HG03354 (cell line): ENCODE data around the gene PRELID1.

Experiments
- ATAC-seq: cut with Tn5 transposase; IDR thresholded peaks from one replicate; pipeline ENCODE4 v1.9.1; 2021; ENCODE audit warnings: mild to moderate bottlenecking; ENCODE audit not compliant: unreplicated experiment, poor library complexity, severe bottlenecking

The PRELID1 gene

GRCh38 chr5:177311723-177312648, 8.4 kb downstream of the PRELID1 start, which contains the start of gene MXD3:
Gene MXD3 (minus strand): TSS chr5:177311898. CDS start chr5:177311830, 68 bp downstream.
- peak; percentile 75 for ATAC-seq

- ATAC-seq = peak; percentile 33
Measured at GRCh38 chr5:177312649-177313181, 9.1 kb downstream of the PRELID1 start.

DNA sequence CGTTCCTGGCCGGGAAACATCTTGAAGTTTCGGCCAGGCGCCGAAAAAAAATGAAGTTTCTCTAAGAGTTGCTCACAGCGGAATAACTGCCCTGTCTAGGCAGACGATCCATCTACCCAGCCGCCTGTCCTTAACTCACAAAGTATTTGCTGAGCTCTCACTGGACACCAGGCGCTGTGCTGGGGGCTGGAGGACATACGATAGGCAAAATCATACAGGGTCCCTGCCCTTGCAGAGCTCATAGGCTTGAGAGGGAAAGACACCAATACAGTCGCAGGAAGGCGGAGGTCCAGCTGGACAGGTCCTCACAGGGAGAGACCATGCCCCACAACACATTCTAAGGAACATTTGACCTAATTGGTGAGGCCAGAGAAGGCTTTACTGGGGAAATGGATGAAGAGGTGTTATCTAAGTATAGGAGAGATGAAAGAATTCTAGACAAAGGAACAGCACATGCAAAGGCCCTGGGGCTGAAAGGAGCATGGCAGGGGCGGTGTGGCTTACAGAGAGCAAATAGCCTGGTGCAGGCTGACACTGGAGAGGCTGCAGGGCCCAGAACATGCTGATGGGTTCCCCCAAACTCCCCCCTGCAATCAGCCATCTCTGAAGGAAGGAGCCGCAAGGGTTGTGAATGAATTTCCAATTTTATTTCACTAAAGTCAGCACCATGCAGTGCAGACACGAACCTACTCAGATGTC, 10.1 kb downstream of the PRELID1 start:
- no peak for ATAC-seq

GRCh38 chr5:177314376-177315342, 11.1 kb downstream of the PRELID1 start:
- ATAC-seq = no peak

- no peak for ATAC-seq
Measured at GRCh38 chr5:177315411-177315810, 11.8 kb downstream of the PRELID1 start.

- ATAC-seq = no peak
Measured at GRCh38 chr5:177316005-177316404, 12.4 kb downstream of the PRELID1 start.

- no peak for ATAC-seq
Measured at GRCh38 chr5:177317959-177318377, 14.4 kb downstream of the PRELID1 start.

GRCh38 chr5:177319913-177320588, 16.5 kb downstream of the PRELID1 start:
- no peak for ATAC-seq

DNA sequence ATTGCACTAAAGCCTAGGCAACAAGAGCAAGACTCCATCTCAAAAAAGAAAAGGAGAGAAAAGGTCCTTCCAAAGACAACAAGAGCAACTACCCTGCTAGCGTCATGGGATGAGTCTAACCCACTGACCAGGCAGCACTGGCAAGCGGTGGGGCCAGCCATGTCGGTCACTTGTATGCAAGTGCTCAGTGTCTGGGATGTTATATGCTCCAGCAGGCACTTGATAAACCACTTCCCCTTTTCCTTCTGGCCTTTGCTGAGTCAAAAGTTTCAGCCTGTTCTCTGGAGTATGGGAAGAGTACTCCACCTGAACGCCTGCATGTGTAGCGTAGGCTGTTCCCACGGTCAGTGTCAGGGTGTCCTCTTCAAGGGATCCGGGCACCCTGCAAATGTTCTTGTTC, 17.3 kb downstream of the PRELID1 start:
- ATAC-seq = no peak

- no peak for ATAC-seq
Measured at GRCh38 chr5:177325868-177326381, 22.3 kb downstream of the PRELID1 start.

DNA sequence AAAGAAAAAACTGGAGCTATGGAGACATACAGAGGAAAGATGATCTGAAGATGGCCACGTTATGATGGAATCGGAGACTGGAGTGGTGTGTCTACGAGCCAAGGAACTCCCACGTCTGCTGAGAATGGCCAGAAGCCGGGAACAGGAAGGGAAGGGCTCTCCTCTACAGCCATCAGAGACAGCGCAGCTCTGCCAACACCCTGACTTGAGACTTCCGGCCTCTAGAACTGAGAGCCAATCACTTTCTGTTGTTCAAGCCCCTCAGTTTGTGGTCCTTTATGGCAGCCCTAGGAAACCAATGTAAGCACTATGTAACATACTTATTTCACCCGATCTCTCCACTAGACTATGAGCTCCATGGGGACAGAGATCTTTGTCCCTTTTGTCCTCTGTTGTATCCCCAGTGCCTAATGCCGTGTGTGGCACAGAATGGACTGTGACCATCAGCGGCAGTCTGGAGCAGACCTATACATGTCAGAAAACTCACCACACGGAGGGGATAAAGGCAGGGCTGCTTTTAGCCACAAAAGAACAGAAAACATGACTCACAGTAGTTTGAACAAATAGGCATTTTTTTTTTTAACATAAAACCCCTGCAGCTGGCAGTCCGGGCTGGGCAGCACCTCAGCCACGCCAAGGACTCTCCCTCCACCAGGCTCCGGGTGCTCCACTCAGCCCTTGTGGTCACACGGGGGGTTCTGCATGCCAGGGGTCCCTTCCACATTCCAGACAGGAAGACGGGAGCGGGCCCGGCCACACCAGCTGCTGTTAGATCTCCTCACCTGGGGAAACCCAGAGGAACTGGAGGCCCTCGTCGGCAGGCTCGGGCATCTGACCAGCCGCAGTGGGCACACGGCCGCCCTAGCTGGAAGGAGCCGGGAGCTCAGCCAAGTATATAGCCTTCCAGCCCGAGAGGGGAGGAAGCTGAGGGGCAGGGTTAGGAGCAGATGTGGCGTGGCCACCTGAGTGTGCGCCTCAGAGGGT, 24.2 kb downstream of the PRELID1 start:
- no peak for ATAC-seq

DNA sequence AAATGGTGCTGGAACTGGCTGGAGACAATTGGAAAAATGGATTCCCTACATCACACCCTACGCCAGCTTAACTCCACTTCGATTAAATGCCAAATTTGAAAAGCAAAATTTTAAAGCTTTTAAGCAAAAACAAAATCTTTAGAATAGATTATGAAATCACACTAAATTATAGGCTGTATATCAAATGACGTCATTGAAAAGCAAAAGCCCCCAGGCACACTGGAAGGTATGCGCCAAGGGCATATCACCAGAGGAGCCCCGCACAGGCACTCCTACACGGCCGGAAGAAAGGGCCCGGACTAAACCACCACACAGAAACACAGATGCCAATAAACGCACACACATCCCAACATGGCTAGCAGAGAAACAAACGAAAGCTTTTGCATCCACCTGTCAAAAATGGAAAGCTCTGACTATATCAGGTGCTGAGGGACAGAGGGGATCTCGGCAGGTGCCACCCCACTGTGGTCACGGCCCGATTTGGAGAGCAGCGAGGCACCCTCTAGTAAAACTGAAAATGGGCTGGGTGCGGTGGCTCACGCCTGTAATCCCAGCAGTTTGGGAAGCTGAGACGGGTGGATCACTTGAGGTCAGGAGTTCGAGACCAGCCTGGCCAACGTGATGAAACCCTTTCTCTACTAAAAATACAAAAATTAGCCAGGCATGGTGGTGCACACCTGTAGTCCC, 25.1 kb downstream of the PRELID1 start:
- ATAC-seq = no peak

GRCh38 chr5:177329883-177330282, 26.3 kb downstream of the PRELID1 start:
- no peak for ATAC-seq

- ATAC-seq = no peak
Measured at GRCh38 chr5:177330991-177331842, 27.6 kb downstream of the PRELID1 start.

GRCh38 chr5:177332031-177332895, 28.7 kb downstream of the PRELID1 start:
- ATAC-seq = no peak
